ENCODE measurements around the gene CACNB2. TPM values are rescaled to one million over a fixed set of nuclear protein-coding genes. Genes with fewer than 3 reads are reported as not detected.

CACNB2 gene
- total RNA-seq, 1 experiment from 2014 or later = 3.2 TPM

GRCh38 chr10:18164748-18165361 is 24.6 kb downstream of the CACNB2 start:
- TF ChIP-seq FOXP4 (CRISPR knock-in tag; IDR thresholded peaks at IDR 0.05) (no peak), ZNF532 (CRISPR knock-in tag; IDR thresholded peaks at IDR 0.05; ENCODE audit: borderline replicate concordance) (no peak), ZBTB21 (CRISPR knock-in tag; IDR thresholded peaks at IDR 0.05; ENCODE audit: borderline replicate concordance) (no peak), HMGXB4 (CRISPR knock-in tag; IDR thresholded peaks at IDR 0.05) (no peak), CDX4 (CRISPR knock-in tag; IDR thresholded peaks at IDR 0.05; ENCODE audit: borderline replicate concordance) (no peak), ZNF512 (CRISPR knock-in tag; IDR thresholded peaks at IDR 0.05; ENCODE audit: borderline replicate concordance) (no peak), NFE2L1 (CRISPR knock-in tag; IDR thresholded peaks at IDR 0.05) (no peak), ERG (CRISPR knock-in tag; IDR thresholded peaks at IDR 0.05) (no peak), NFYB (CRISPR knock-in tag; conservative IDR thresholded peaks at IDR 0.05; ENCODE audit: low read depth) (no peak), NFATC4 (CRISPR knock-in tag; IDR thresholded peaks at IDR 0.05) (no peak), FOXP1 (CRISPR knock-in tag; IDR thresholded peaks at IDR 0.05; ENCODE audit: borderline replicate concordance) (no peak), HMGA2 (CRISPR knock-in tag; IDR thresholded peaks at IDR 0.05) (no peak), E2F4 (CRISPR knock-in tag; IDR thresholded peaks at IDR 0.05; ENCODE audit: borderline replicate concordance, low read depth) (no peak)
- H3K9me3 Mint-ChIP-seq = no peaks in the 10 kb centered on the region
- ChIA-PET CTCF (no interaction called here), POLR2A (no interaction called here)
- no peaks in the 10 kb centered on the region for H3K27me3 Mint-ChIP-seq (ENCODE audit: low read depth)
- no peak overlapping the region for H3K4me3 Mint-ChIP-seq
- no peak for ATAC-seq
- no peak for DNase-seq (ENCODE audit: low spot score)
- no peaks in the 10 kb centered on the region for H3K36me3 Mint-ChIP-seq
- H3K4me1 Mint-ChIP-seq = no peaks in the 10 kb centered on the region
- H3K27ac Mint-ChIP-seq = no peak overlapping the region
